Measurements from ENCODE around the gene MCM3AP.
"Not testable (repeated sequence)": the region's sequence is repeated elsewhere in the genome, so short reads cannot be mapped to it uniquely, and the experiment has no call there.

The MCM3AP gene

GRCh38 chr21:46243325-46243724, 42.1 kb downstream of the MCM3AP start:
- H3K9me2 ChIP-seq (replicated peaks; ENCODE audit: insufficient read depth, low read length) = no peaks in the 10 kb centered on the region
- no peaks in the 10 kb centered on the region for H3K27me3 ChIP-seq (ENCODE audit: low read length)
- peaks cover 18% of the 10 kb centered on the region for H3K36me3 ChIP-seq (ENCODE audit: low read length)
- H3K79me2 ChIP-seq (ENCODE audit: insufficient read depth, low read length) = no peaks in the 10 kb centered on the region; the same call in 1 of the 2 replicates
- H3K4me2 ChIP-seq (ENCODE audit: low read depth, low read length, poor library complexity, severe bottlenecking) = no peak overlapping the region
- H3K4me3 ChIP-seq (ENCODE audit: insufficient read depth, low read length, poor library complexity, severe bottlenecking) = no peak overlapping the region
- no peaks in the 10 kb centered on the region for H4K20me1 ChIP-seq (ENCODE audit: low read depth, low read length)
- no peak overlapping the region for H3K9ac ChIP-seq (ENCODE audit: low read length)
- H3K9me3 ChIP-seq (ENCODE audit: insufficient read depth, low read length) = no peaks in the 10 kb centered on the region
- H3K27ac ChIP-seq (ENCODE audit: low read depth, low read length) = no peak overlapping the region
- 0 out of 2 replicates have a peak, but pooled peaks cover 5% of the 10 kb centered on the region for H3F3A ChIP-seq (ENCODE audit: insufficient read depth)
- TF ChIP-seq EZH2phosphoT487 (conservative IDR thresholded peaks at IDR 0.05; ENCODE audit: low read length) (no peak), CTCF (IDR thresholded peaks at IDR 0.05; ENCODE audit: insufficient read depth, low read length, poor library complexity, severe bottlenecking) (no peak)
- H2AFZ ChIP-seq (ENCODE audit: low read depth, low read length, severe bottlenecking) = no peak overlapping the region

GRCh38 chr21:46241577-46241976, 43.8 kb downstream of the MCM3AP start:
- H3K9me3 ChIP-seq (ENCODE audit: insufficient read depth, low read length); H3K4me3 ChIP-seq (ENCODE audit: insufficient read depth, low read length, poor library complexity, severe bottlenecking); H3K27me3 ChIP-seq (ENCODE audit: low read length); H3K4me2 ChIP-seq (ENCODE audit: low read depth, low read length, poor library complexity, severe bottlenecking); H4K20me1 ChIP-seq (ENCODE audit: low read depth, low read length); H3K9ac ChIP-seq (ENCODE audit: low read length); H3K79me2 ChIP-seq (ENCODE audit: insufficient read depth, low read length); H3K27ac ChIP-seq (ENCODE audit: low read depth, low read length); H3K9me2 ChIP-seq (replicated peaks; ENCODE audit: insufficient read depth, low read length); H3F3A ChIP-seq (ENCODE audit: insufficient read depth); H2AFZ ChIP-seq (ENCODE audit: low read depth, low read length, severe bottlenecking): not testable (repeated sequence)
- peaks cover 23% of the 10 kb centered on the region for H3K36me3 ChIP-seq (ENCODE audit: low read length)

- no peak overlapping the region for H2AFZ ChIP-seq (ENCODE audit: low read depth, low read length, severe bottlenecking)
- no peaks in the 10 kb centered on the region for H3K9me2 ChIP-seq (replicated peaks; ENCODE audit: insufficient read depth, low read length)
- no peak overlapping the region for H3K4me3 ChIP-seq (ENCODE audit: insufficient read depth, low read length, poor library complexity, severe bottlenecking)
- no peaks in the 10 kb centered on the region for H3K27me3 ChIP-seq (ENCODE audit: low read length)
- no peak overlapping the region for H3K27ac ChIP-seq (ENCODE audit: low read depth, low read length)
- no peaks in the 10 kb centered on the region for H4K20me1 ChIP-seq (ENCODE audit: low read depth, low read length)
- TF ChIP-seq EZH2phosphoT487 (conservative IDR thresholded peaks at IDR 0.05; ENCODE audit: low read length) = no peak
- TF ChIP-seq CTCF (IDR thresholded peaks at IDR 0.05; ENCODE audit: insufficient read depth, low read length, poor library complexity, severe bottlenecking) = no peak
- H3K36me3 ChIP-seq (ENCODE audit: low read length) = peaks cover 36% of the 10 kb centered on the region
- no peak overlapping the region for H3K9ac ChIP-seq (ENCODE audit: low read length)
- no peak overlapping the region for H3K4me2 ChIP-seq (ENCODE audit: low read depth, low read length, poor library complexity, severe bottlenecking)
- H3F3A ChIP-seq (ENCODE audit: insufficient read depth) = peaks cover 11% of the 10 kb centered on the region; the same call in 1 of the 2 replicates
- H3K9me3 ChIP-seq (ENCODE audit: insufficient read depth, low read length) = no peaks in the 10 kb centered on the region
- no peaks in the 10 kb centered on the region for H3K79me2 ChIP-seq (ENCODE audit: insufficient read depth, low read length)
Measured at GRCh38 chr21:46239817-46240325, 45.5 kb downstream of the MCM3AP start.

- TF ChIP-seq CTCF (IDR thresholded peaks at IDR 0.05; ENCODE audit: insufficient read depth, low read length, poor library complexity, severe bottlenecking) = no peak
- TF ChIP-seq EZH2phosphoT487 (conservative IDR thresholded peaks at IDR 0.05; ENCODE audit: low read length) = no peak
- Histone ChIP-seq H3K4me3 (ENCODE audit: insufficient read depth, low read length, poor library complexity, severe bottlenecking) (no peak overlapping the region), H4K20me1 (ENCODE audit: low read depth, low read length) (no peaks in the 10 kb centered on the region), H3K27ac (ENCODE audit: low read depth, low read length) (no peak overlapping the region), H3K79me2 (ENCODE audit: insufficient read depth, low read length) (peaks cover 4% of the 10 kb centered on the region; the same call in 1 of the 2 replicates), H3K9me2 (replicated peaks; ENCODE audit: insufficient read depth, low read length) (no peaks in the 10 kb centered on the region), H2AFZ (ENCODE audit: low read depth, low read length, severe bottlenecking) (no peak overlapping the region), H3K36me3 (ENCODE audit: low read length) (peaks cover 35% of the 10 kb centered on the region), H3K27me3 (ENCODE audit: low read length) (no peaks in the 10 kb centered on the region), H3F3A (ENCODE audit: insufficient read depth) (peaks cover 14% of the 10 kb centered on the region; the same call in 1 of the 2 replicates), H3K9me3 (ENCODE audit: insufficient read depth, low read length) (no peaks in the 10 kb centered on the region), H3K4me2 (ENCODE audit: low read depth, low read length, poor library complexity, severe bottlenecking) (no peak overlapping the region), H3K9ac (ENCODE audit: low read length) (no peak overlapping the region)
Measured at GRCh38 chr21:46237474-46237873, 47.9 kb downstream of the MCM3AP start.

All from SU-DHL-6 (cell line).